GM18870 (cell line): ENCODE measurements around the gene EPB41L4B.

Experiments used
- ATAC-seq: cut with Tn5 transposase; IDR thresholded peaks from one replicate; pipeline ENCODE4 v1.9.1; 2021; ENCODE audit warnings: moderate library complexity; ENCODE audit not compliant: unreplicated experiment

The EPB41L4B gene

DNA sequence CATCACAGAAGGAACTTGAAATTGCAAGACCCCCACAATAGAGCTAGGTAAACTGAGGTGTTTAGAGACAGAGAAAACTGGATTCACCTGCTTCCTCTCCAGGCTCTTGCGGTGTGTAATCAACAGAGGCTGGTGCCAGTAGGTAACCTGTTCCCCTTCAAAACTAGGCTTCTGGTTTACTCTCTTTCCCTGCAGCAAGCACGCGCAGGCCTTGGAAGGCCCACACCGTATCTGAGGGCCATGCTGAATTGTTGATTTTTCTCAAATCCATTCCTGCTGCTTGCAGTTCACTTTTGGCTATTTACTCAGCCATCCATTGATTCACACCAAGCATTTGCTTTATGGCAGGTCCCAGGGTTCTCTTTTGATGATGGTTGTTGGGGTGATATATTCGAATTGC is 153.1 kb downstream of the EPB41L4B start:
- no peak for ATAC-seq

DNA sequence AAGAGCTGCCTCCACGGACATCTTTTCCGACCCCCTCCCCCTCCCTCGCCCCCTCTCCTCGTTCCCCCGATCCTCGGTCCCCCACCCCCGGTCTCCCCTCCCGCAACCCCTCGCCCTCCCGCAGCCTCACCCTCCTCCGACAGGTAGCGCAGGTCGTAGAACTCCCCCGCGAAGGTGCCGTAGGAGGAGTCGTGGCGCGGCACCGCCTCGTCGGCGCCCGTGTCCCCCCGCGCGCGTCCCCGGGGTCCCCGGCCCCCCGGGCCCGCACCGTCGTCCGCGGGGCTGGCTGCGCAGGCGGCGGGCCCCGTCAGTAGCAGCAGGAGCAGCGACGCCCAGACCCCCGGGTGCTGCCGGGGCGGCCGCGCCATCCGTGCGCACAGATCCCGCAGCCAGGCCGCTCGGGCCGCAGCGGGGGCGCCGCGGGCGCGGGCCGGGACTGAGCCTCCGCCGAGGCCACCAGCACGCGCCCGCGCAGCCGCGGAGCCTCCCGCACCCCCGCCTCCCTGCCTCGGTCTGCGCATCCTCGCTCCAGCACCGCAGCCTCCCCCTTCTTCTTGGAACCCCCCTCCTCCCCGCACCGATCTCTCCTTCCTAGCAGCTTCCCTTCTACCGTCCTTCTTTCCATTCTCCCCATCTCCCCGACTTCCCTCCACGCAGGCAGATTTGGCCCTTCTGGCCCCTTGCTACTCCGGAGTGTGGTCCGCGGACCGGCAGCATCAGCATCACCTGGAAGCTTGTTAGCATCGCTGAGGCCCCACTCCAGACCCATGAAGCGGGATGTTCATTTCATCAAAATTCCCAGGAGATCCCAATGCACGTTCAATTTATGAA is 153.9 kb downstream of the EPB41L4B start, which contains the start of gene FRRS1L:
Gene FRRS1L, minus strand, starts transcription at position 479 of the 831 bp plus-strand sequence. Its CDS starts 111 bp downstream, at position 368.
- no peak for ATAC-seq

DNA sequence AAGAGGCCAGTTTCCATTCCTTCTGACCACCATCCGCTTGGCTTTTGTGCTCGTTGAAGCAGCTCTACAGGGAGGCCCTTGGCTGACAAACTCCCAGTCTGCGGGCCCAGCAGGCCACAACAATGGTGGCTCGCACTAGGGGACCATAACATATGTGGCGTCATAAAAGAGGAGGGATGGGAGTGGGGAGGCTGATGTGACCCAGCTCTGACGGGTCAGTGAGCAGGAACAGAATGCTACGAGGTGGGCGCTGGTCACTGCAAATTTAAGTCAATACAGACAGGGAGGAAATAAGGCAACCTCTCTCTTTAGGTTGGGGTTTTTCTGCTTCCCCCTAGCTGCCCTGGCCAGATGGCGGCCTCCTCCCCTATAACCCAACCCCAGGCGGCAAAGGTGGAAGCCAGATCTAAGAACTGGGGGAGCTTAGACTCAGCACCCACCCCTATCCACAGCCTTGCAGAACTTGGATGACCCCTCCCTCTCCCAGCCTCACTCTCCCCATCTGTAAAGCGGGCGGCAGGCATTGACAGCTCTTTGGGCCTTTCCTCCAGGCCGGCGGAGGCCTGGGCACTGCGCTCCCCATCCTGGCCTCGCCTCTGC is 154.6 kb downstream of the EPB41L4B start:
- no peak for ATAC-seq

- ATAC-seq: peak; percentile 72
Measured at GRCh38 chr9:109164042-109164441, 156.8 kb downstream of the EPB41L4B start.

DNA sequence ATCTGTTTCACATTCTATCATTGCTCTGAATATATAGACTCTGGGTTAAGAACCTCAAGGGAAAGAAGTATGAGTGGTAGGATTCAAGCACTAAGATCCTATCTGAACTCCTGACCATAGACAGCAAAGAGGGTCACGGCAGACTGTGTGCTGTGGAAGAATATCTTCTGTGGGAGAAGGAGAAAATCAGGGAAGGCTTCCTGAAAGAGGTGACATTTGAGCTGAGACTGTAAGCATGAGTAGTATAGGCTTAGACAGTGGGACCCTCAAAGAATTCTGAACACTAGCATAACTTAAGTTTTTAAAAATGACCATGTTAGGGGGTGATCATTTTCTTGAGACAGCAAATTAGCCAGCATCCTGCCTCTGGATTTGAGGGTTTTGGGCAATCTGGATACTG is 157.7 kb downstream of the EPB41L4B start:
- ATAC-seq: no peak

- no peak for ATAC-seq
Measured at GRCh38 chr9:109162677-109163076, 158.2 kb downstream of the EPB41L4B start.

DNA sequence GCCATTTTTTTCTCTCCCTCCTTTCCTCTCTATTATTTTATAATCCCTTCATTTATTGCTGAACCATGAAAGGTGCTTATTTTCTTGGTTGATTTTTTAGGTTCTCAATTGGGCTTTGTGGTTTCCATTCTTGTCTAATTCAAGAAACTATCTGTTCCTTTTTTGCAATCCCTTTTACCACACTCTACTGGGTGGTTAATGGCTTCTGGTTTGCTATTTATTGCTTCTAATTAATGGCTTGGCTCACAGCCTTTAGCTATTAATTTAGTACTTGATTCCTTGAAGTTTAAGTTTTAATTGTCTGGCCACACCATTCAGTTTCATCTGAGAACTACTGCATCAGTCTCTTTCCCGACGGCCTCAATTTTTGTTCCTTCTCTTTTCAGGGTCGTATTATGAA is 159.4 kb downstream of the EPB41L4B start:
- no peak for ATAC-seq

DNA sequence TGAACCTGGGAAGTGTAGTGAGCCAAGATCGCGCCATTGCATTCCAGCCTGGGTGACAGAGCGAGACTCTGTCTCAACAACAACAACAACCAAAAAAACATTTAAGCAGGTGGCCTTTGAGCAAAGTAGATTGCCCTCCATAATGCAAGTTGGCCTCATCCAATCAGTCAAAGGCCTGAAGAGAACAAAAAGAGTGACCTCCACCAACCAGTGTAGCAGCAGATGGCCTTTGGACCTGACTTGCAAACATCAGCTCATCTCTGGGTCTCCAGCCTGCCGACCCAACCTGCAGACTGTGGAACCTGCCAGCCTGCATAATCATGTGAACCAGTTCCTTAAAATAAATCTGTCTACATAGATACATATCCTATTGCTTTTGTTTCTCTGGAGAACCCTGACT is 161.3 kb downstream of the EPB41L4B start:
- no peak for ATAC-seq

DNA sequence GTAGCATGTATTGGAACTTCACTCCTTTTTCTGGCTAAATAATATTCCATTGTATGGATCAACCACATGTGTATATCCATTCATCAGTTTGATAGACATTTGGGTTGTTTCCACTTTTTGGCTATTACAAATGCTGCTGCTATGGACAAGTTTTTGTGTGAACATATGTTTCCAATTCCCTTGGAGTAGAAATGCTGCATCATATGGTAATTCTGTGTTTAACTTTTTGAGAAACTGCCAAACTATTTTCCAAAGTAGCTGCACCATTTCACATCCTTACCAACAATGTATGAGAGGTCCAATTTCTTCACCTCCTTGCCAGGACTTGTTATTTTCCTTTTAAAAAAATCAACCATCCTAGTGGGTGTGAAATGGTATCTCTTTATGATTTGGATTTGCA is 162.2 kb downstream of the EPB41L4B start:
- ATAC-seq: no peak

DNA sequence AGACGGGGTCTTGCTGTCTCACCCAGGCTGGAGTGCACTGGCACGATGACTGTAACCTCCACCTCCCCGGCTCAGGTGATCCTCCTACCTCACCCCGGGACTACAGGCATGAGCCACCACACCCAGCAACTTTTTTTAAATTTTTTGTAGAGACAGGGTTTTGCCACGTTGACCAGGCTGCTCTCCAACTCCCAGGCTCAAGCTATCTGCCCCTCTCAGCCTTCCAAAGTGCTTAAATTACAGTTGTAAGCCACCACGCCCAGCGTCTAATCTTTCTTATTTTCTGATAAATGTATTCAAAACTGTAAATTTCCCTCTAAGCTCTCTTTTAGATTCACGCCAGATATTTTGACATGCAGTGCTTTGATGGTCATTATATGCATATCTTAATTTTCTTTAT is 164.2 kb downstream of the EPB41L4B start:
- ATAC-seq: no peak

DNA sequence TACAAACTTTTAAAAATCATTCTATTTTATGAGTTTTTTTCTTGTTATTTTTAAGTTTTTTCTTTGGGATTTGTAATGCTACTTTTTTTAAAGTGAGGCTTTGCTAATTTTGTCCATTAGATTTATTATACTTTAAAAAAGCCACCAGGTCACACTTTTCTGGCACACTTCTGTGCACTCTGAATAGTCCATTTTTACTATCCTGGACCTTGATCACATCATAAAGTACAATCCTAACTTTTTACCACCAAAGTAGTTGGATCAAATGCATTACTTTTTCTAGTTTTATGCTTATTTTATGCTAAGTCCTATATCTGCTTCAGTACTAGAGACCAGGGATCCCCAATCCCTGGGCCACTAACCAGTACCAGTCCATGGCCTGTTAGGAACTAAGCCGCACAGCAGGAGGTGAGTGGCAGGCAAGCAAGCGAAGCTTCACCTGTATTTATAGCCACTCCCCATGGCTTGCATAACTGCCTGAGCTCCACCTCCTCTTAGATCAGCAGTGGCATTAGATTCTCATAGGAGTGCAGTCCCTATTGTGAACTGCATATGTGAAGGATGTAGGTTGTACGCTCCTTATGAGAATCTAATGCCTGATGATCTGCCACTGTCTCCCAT is 169.8 kb downstream of the EPB41L4B start:
- no peak for ATAC-seq

DNA sequence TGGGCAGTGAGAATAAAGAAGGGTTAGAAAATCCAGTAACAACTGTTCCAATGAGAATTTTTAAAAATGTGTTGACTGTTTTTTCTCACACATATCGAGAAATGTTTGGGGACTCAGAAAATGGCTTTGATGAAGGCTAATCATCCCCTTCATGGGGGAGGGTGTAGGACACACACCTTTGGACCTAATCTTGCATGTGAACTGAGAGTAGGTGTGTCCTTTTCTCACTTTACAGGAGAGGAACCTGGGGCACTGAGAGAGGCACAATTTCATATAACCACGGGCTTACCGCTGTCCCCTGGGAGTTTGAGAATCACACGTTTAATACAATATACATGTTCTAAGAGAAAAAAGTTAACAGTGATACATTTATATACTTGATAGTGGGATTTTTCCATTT is 171.1 kb downstream of the EPB41L4B start:
- ATAC-seq: no peak

GRCh38 chr9:109149089-109149488 is 171.8 kb downstream of the EPB41L4B start:
- no peak for ATAC-seq

GRCh38 chr9:109145051-109145450 is 175.8 kb downstream of the EPB41L4B start:
- no peak for ATAC-seq

GRCh38 chr9:109143881-109144562 is 176.8 kb downstream of the EPB41L4B start:
- ATAC-seq: peak; percentile 97

GRCh38 chr9:109141375-109141774 is 179.5 kb downstream of the EPB41L4B start:
- ATAC-seq: no peak

DNA sequence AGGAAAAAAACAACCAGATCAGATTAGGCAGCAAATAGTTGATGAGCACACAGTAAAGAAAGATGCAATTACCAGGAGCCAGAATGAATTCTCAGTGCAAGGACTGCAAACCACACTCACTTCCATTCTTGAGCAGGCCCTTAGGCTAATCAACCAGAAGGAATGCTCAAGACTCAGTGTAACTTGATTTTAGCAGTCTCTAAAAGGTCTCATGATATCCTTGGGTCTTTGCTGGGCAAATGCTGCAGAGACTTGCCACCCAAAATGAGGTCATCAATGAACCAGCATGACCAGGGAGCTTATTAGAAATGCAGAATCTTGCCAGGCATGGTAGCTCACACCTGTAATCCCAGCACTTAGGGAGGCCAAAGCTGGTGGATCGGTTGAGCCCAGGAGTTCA is 181.0 kb downstream of the EPB41L4B start:
- no peak for ATAC-seq

- no peak for ATAC-seq
Measured at GRCh38 chr9:109138421-109138820, 182.4 kb downstream of the EPB41L4B start.

- no peak for ATAC-seq
Measured at GRCh38 chr9:109134167-109134578, 186.7 kb downstream of the EPB41L4B start.

GRCh38 chr9:109133533-109133932 is 187.3 kb downstream of the EPB41L4B start:
- no peak for ATAC-seq

DNA sequence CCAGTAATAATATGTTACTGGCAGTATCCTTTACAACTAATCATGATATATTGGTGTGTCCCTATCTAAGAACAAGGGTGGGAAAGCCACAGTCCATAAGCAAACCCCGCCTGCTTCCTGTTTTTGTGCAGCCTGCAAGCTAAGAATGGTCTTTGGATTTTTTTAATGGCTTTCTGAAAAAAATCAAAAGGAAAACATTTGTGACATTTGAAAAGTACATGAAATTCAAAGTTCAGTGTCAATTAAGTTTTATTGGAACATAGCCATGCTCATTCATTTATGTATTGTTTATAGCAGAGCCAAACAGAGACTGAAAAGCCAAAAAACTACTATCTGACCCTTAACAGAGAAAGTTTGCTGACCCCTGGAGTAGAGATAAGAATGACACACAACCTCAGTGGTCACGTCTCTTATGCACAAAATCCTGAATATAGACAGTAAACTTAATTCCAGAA is 188.3 kb downstream of the EPB41L4B start:
- ATAC-seq: no peak
